ENCODE data around the gene ETV4.
A peak's percentile ranks its signal among the peaks of the same experiment; 100 is the strongest.

Gene ETV4

DNA sequence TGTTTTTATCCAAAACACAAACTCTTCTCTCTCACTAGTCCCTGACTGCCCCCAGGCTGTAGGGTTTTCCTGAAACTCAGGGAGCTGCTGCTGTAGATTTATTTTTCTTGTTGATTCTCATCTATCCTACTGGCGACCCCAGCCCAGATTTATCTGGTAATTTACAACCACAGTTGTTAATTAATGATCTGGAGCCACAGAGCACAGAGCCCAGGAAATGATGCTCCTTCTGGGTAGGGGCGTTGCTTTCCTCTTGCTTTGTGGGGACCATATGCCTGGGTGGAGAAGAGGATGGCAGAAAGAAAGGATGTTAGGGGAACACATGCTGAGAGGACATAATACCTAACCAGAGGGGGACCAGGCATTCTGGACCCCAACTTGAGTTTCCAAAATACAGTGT, 7.4 kb upstream of the ETV4 start:
- H3K4me3 ChIP-seq (ENCODE audit: low read depth, low read length): no peak overlapping the region
- no peaks in the 10 kb centered on the region for H3K27me3 ChIP-seq (ENCODE audit: control insufficient read depth, insufficient read depth, low read length)
- no peaks in the 10 kb centered on the region for H3K9me3 ChIP-seq (ENCODE audit: control insufficient read depth, insufficient read depth, low read length)
- H3K4me1 ChIP-seq (ENCODE audit: control insufficient read depth, insufficient read depth, low read length): peaks cover 30% of the 10 kb centered on the region
- H3K9ac ChIP-seq (ENCODE audit: low read depth, low read length): no peak overlapping the region
- H3K36me3 ChIP-seq (ENCODE audit: control insufficient read depth, insufficient read depth, low read length): no peaks in the 10 kb centered on the region
- peak overlapping the region; percentile 47 for H3K27ac ChIP-seq (ENCODE audit: low read depth, low read length)

DNA sequence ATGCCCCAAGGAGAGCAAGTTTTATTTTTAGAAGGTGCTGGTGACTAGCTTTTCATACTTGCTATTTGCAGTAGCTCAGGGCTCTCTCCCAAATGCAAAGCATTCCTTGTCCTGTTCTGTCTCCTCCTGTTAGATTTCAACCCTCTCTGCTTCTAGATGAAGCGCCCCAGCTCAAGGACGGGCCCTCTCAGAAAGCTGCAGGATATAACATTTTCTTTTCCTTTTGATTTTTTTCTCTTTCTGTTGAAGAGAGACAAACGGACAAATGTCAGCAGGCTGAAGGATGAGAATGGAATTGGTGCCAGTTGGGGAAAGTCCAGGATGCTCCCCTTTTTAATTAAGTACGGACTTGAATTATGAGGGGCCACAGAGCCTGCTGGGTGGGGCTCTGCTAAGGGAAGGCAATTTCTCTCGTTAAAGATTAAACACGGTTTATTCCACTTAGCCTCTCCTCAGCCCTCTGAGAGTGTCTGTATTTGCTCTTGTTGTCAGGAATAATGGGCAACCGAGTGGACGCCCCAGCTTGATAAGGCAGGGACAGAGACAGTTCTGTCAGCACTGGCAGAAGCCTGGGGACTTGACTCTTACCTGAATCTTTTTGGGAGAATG, 6.2 kb upstream of the ETV4 start:
- H3K9ac ChIP-seq (ENCODE audit: low read depth, low read length): no peak overlapping the region
- no peak overlapping the region for H3K27ac ChIP-seq (ENCODE audit: low read depth, low read length)
- no peaks in the 10 kb centered on the region for H3K36me3 ChIP-seq (ENCODE audit: control insufficient read depth, insufficient read depth, low read length)
- no peak overlapping the region for H3K4me3 ChIP-seq (ENCODE audit: low read depth, low read length)
- H3K27me3 ChIP-seq (ENCODE audit: control insufficient read depth, insufficient read depth, low read length): peaks cover 9% of the 10 kb centered on the region
- H3K4me1 ChIP-seq (ENCODE audit: control insufficient read depth, insufficient read depth, low read length): peaks cover 37% of the 10 kb centered on the region
- H3K9me3 ChIP-seq (ENCODE audit: control insufficient read depth, insufficient read depth, low read length): no peaks in the 10 kb centered on the region

DNA sequence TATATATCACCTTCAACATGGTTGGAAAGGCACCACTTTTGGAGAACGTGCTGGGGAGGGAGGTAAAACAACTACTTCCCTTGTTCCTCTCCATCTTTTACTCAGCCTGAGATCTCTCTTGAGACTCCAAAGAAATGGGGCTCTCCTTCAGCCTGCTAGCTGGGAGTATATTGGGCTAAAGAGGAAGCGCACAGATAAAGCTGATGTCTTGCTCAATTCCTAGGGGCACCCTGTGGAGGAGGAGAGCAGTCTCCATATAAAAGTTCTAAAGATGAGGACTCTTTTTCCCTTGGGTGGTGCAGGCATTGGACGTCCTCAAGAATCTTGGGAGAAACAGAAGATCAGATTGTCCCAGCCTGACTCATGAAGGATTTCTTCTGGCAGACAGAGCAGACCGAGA, 4.6 kb upstream of the ETV4 start:
- H3K27ac ChIP-seq (ENCODE audit: low read depth, low read length): no peak overlapping the region
- no peak overlapping the region for H3K4me3 ChIP-seq (ENCODE audit: low read depth, low read length)
- H3K36me3 ChIP-seq (ENCODE audit: control insufficient read depth, insufficient read depth, low read length): no peaks in the 10 kb centered on the region
- H3K27me3 ChIP-seq (ENCODE audit: control insufficient read depth, insufficient read depth, low read length): peaks cover 18% of the 10 kb centered on the region
- H3K9me3 ChIP-seq (ENCODE audit: control insufficient read depth, insufficient read depth, low read length): no peaks in the 10 kb centered on the region
- peaks cover 42% of the 10 kb centered on the region for H3K4me1 ChIP-seq (ENCODE audit: control insufficient read depth, insufficient read depth, low read length)
- no peak overlapping the region for H3K9ac ChIP-seq (ENCODE audit: low read depth, low read length)

DNA sequence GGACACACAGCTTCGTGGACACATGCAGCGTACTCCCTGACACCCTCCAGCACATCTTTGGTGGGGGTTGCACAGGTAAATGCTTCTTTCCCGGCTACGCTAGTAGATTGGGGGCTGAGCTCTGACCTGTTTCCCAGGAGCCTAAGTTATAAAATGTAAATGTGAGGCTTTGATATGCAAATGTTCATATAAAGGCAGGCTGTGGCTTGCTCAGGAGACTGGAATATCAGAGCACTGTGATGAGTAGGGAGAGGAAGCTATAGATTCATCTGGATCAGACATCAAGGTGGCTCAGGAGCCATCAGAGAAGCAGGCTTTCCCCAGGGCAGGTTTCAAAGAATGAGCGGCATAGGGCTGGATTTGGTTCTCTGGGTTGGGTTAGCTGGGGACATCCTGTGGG, 3.4 kb upstream of the ETV4 start:
- Histone ChIP-seq H3K36me3 (ENCODE audit: control insufficient read depth, insufficient read depth, low read length) (no peaks in the 10 kb centered on the region), H3K4me1 (ENCODE audit: control insufficient read depth, insufficient read depth, low read length) (peaks cover 36% of the 10 kb centered on the region), H3K27ac (ENCODE audit: low read depth, low read length) (no peak overlapping the region), H3K27me3 (ENCODE audit: control insufficient read depth, insufficient read depth, low read length) (peaks cover 18% of the 10 kb centered on the region), H3K4me3 (ENCODE audit: low read depth, low read length) (no peak overlapping the region), H3K9me3 (ENCODE audit: control insufficient read depth, insufficient read depth, low read length) (no peaks in the 10 kb centered on the region), H3K9ac (ENCODE audit: low read depth, low read length) (no peak overlapping the region)

DNA sequence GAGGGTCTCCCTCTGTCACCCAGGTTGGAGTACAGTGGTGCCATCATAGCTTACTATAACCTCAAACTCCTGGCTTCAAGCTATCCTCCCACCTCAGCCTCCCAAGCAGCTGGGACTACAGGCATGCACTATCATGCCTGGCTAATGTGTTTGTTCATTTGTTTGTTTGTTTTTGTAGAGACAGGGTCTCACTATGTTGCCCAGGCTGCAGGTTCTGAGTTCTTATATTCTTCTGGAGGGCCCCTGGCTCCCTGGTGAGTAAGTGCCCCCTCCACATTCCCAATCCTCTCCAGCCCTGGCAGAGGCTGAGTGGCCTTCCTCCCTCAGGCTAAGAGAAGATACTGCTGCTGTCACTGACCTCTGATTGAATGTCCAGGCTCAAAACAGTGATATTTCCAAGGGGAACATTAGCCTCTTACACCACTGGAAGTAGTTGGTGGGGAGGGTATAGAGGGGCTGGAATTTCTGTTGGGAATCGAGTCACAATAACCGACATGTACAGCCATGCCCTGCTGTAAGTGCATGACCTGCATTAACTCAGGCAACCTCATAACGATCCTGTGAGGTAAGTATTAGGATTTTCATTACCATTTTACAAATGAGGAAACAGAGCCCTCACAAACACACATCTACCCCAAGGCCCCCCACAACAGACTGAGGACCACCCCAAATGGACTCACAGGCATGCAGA, 2.7 kb upstream of the ETV4 start:
- H3K27ac ChIP-seq (ENCODE audit: low read depth, low read length): no peak overlapping the region
- no peaks in the 10 kb centered on the region for H3K36me3 ChIP-seq (ENCODE audit: control insufficient read depth, insufficient read depth, low read length)
- H3K9me3 ChIP-seq (ENCODE audit: control insufficient read depth, insufficient read depth, low read length): no peaks in the 10 kb centered on the region
- no peak overlapping the region for H3K4me3 ChIP-seq (ENCODE audit: low read depth, low read length)
- peaks cover 34% of the 10 kb centered on the region for H3K4me1 ChIP-seq (ENCODE audit: control insufficient read depth, insufficient read depth, low read length)
- no peak overlapping the region for H3K9ac ChIP-seq (ENCODE audit: low read depth, low read length)
- peaks cover 18% of the 10 kb centered on the region for H3K27me3 ChIP-seq (ENCODE audit: control insufficient read depth, insufficient read depth, low read length)

DNA sequence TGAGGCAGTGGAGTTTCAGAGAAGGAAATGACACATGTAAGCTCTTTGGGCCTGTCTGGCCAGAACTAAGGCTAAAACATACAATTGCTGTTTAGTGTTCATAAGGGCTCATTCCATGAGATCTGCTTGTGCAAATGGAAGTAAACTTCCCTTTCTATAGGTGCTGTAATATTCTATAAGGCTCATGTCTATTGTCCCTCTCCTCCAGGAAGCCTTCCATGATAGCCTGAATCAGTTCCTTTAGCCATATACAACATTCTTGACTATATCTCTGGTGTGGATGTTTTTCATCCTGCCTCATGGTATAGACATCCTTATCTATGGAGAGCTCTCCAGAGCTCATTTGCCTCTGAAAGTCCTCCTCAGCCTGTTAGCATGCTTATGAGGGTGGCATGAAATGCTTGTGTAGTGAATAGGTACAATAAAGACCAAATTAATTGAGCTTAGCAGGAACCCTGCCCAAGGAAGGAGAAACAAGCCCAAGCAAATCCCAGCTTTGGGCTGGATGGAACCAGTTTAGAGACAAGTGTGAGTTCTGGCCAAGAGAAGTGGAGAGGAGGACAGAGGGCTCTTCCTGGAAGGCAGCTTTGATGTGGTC, 1.6 kb upstream of the ETV4 start:
- Histone ChIP-seq H3K4me1 (ENCODE audit: control insufficient read depth, insufficient read depth, low read length) (peaks cover 39% of the 10 kb centered on the region), H3K4me3 (ENCODE audit: low read depth, low read length) (no peak overlapping the region), H3K9me3 (ENCODE audit: control insufficient read depth, insufficient read depth, low read length) (no peaks in the 10 kb centered on the region), H3K36me3 (ENCODE audit: control insufficient read depth, insufficient read depth, low read length) (no peaks in the 10 kb centered on the region), H3K9ac (ENCODE audit: low read depth, low read length) (no peak overlapping the region), H3K27me3 (ENCODE audit: control insufficient read depth, insufficient read depth, low read length) (peaks cover 18% of the 10 kb centered on the region), H3K27ac (ENCODE audit: low read depth, low read length) (no peak overlapping the region)

DNA sequence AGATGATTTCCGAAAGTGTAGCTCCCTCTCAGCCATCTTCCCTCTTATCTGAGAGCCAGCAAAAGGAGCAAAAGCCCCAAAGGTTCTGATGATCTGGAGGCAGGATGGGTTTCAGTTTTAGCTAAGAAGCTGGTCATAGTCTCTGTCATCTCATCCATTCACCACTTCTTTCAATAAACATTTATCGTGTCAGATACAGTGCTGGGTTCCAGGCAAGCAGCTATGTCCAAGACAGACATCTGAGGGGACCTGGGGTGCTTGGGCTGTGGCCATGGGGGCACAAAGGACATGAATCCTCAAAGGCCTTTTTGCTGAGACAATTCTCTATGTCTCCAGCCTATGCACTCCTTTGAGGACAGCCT, 1.0 kb upstream of the ETV4 start:
- Histone ChIP-seq H3K36me3 (ENCODE audit: control insufficient read depth, insufficient read depth, low read length) (no peaks in the 10 kb centered on the region), H3K4me1 (ENCODE audit: control insufficient read depth, insufficient read depth, low read length) (peaks cover 45% of the 10 kb centered on the region), H3K9ac (ENCODE audit: low read depth, low read length) (no peak overlapping the region), H3K9me3 (ENCODE audit: control insufficient read depth, insufficient read depth, low read length) (no peaks in the 10 kb centered on the region), H3K27ac (ENCODE audit: low read depth, low read length) (peak overlapping the region; percentile 19), H3K4me3 (ENCODE audit: low read depth, low read length) (no peak overlapping the region), H3K27me3 (ENCODE audit: control insufficient read depth, insufficient read depth, low read length) (peaks cover 18% of the 10 kb centered on the region)

DNA sequence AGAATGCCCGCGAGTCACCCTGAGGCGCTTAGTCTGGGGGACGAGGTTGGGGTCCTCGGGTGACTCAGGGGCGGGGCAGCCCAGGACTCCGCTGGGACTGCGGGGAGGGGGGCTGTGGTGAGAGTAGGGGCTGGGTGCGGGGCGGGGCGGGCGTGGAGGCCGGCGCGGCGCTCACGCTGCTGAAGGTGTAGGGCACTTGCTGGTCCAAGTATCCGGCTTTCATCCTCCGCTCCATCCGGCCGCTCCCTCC, 832 bp downstream of the ETV4 start:
- H3K27me3 ChIP-seq (ENCODE audit: control insufficient read depth, insufficient read depth, low read length): peaks cover 18% of the 10 kb centered on the region
- H3K9ac ChIP-seq (ENCODE audit: low read depth, low read length): peak overlapping the region; percentile 69
- peak overlapping the region; percentile 96 for H3K27ac ChIP-seq (ENCODE audit: low read depth, low read length)
- peak overlapping the region; percentile 81 for H3K4me3 ChIP-seq (ENCODE audit: low read depth, low read length)
- no peaks in the 10 kb centered on the region for H3K9me3 ChIP-seq (ENCODE audit: control insufficient read depth, insufficient read depth, low read length)
- no peaks in the 10 kb centered on the region for H3K36me3 ChIP-seq (ENCODE audit: control insufficient read depth, insufficient read depth, low read length)
- peaks cover 63% of the 10 kb centered on the region for H3K4me1 ChIP-seq (ENCODE audit: control insufficient read depth, insufficient read depth, low read length)

DNA sequence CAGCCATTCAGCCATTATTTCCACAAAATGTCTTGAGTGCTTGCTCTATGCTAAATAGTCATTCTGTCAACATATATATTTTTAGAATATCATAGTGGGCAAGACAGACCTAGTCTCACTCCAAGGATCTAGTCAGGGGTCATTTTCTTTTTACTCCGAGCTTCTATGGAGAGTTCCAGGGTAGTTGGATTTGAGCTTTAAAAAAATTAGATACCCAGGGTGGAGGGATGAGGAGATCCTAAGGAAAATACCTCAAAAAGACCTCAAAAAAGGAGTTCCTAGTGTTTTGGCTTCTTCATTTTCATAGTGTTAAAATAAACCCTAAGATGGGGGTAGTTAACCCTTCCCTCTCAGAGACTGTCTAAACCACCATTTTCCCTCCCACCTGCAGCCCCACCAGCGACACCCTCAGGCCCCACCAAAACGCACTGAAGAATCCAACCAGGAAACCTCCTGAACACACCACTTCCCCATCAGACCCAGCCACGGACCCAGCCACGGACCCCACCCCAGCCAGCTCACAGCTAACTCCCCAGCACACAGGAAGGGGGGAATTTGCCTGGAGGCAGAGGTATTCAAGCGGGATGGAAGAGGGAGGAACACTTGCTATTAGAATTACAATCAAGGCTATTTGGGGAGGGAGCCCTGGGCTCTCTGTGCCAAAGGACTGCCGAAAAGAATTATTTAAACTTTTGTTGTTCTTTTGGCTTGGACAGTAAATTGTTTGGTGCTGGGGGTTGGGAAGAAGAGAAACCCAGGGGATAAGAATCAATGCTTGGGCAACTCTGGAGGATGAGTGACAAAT, 2.2 kb downstream of the ETV4 start:
- Histone ChIP-seq H3K4me1 (ENCODE audit: control insufficient read depth, insufficient read depth, low read length) (peaks cover 54% of the 10 kb centered on the region), H3K27ac (ENCODE audit: low read depth, low read length) (peak overlapping the region; percentile 96), H3K4me3 (ENCODE audit: low read depth, low read length) (peak overlapping the region; percentile 81), H3K36me3 (ENCODE audit: control insufficient read depth, insufficient read depth, low read length) (no peaks in the 10 kb centered on the region), H3K9me3 (ENCODE audit: control insufficient read depth, insufficient read depth, low read length) (no peaks in the 10 kb centered on the region), H3K27me3 (ENCODE audit: control insufficient read depth, insufficient read depth, low read length) (peaks cover 18% of the 10 kb centered on the region), H3K9ac (ENCODE audit: low read depth, low read length) (peak overlapping the region; percentile 69; the same call in 1 of the 2 replicates)

DNA sequence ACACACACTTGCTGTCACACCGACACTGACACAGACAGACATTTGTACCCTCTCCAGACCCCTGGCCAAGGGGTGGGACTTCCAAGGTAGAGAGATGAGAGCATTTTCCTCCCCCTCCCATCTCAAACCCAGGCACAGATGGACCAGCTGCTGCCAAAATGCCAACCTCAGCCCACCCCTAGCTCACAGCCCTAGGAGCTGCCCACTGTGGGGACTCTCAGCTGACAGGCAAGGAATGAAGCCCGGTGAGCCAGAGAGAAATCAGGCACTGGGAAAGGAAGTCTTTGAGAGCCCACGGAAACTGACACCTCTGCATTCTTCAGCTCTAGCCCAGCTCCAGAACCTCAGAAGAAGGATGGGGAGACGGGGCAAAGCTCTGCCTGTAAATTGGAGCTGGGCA, 2.8 kb downstream of the ETV4 start:
- peaks cover 18% of the 10 kb centered on the region for H3K27me3 ChIP-seq (ENCODE audit: control insufficient read depth, insufficient read depth, low read length)
- H3K36me3 ChIP-seq (ENCODE audit: control insufficient read depth, insufficient read depth, low read length): no peaks in the 10 kb centered on the region; the same call in 1 of the 2 replicates
- no peaks in the 10 kb centered on the region for H3K9me3 ChIP-seq (ENCODE audit: control insufficient read depth, insufficient read depth, low read length)
- H3K9ac ChIP-seq (ENCODE audit: low read depth, low read length): no peak overlapping the region
- H3K27ac ChIP-seq (ENCODE audit: low read depth, low read length): peak overlapping the region; percentile 2
- H3K4me3 ChIP-seq (ENCODE audit: low read depth, low read length): peak overlapping the region; percentile 81
- peaks cover 51% of the 10 kb centered on the region for H3K4me1 ChIP-seq (ENCODE audit: control insufficient read depth, insufficient read depth, low read length)

DNA sequence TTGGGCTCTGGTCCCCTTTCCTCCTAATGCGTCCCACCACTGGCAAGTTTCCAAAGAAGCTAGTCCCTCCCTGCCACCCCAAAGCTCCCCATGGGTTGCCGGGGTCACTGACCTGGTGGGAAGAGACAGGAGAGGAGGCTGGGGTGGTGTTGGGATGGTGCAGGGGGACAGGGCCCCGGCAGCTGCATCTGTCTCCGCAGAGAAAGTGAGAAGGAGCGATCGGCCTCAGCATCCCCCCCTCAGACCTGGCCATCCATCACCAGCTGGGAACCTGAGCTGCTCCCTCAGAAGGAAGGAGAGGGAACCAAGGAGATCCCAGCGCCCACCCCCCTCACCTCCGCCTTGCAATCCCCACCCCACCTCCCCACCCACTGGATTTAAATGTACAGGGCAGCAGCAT, 3.3 kb downstream of the ETV4 start:
- Histone ChIP-seq H3K27ac (ENCODE audit: low read depth, low read length) (peak overlapping the region; percentile 11), H3K9me3 (ENCODE audit: control insufficient read depth, insufficient read depth, low read length) (no peaks in the 10 kb centered on the region), H3K4me3 (ENCODE audit: low read depth, low read length) (peak overlapping the region; percentile 81), H3K9ac (ENCODE audit: low read depth, low read length) (no peak overlapping the region), H3K27me3 (ENCODE audit: control insufficient read depth, insufficient read depth, low read length) (peaks cover 15% of the 10 kb centered on the region), H3K4me1 (ENCODE audit: control insufficient read depth, insufficient read depth, low read length) (peaks cover 49% of the 10 kb centered on the region), H3K36me3 (ENCODE audit: control insufficient read depth, insufficient read depth, low read length) (no peaks in the 10 kb centered on the region; the same call in 1 of the 2 replicates)

All from HUES48 (cell line).